Neural cell (in vitro differentiated cells): ENCODE data around the gene MYO5C. TPM values are rescaled to one million over a fixed set of nuclear protein-coding genes. Genes with fewer than 3 reads are reported as not detected.
A peak's percentile ranks its signal among the peaks of the same experiment; 100 is the strongest.

Source experiments
- H2AFZ ChIP-seq: fragments of 200-600, 300-800 bp; sonication (generic), shearing (Covaris generic); 2 replicates; pipeline ENCODE4 v1.6.0; 2014; ENCODE audit warnings: low read depth, mild to moderate bottlenecking, antibody characterized with exemption, low read length, moderate library complexity
- H3F3A ChIP-seq: fragments of 200-600 bp; shearing (Covaris generic); 2 replicates; pipeline ENCODE4 v1.6.1; 2016; ENCODE audit warnings: mild to moderate bottlenecking, moderate library complexity, mixed read lengths, antibody characterized with exemption, low read length; ENCODE audit not compliant: insufficient read depth, poor library complexity, severe bottlenecking
- H3K27ac ChIP-seq: fragments of 200-600, 300-800 bp; sonication (generic), shearing (Covaris generic); 2 replicates; pipeline ENCODE4 v1.5.1; 2014; ENCODE audit warnings: mild to moderate bottlenecking, low read length, moderate library complexity
- H3K27me3 ChIP-seq: fragments of 300-800, 200-600 bp; sonication (generic), shearing (Covaris generic); 2 replicates; pipeline ENCODE4 v1.6.0; 2014; ENCODE audit warnings: mild to moderate bottlenecking, low read depth, low read length, moderate library complexity; ENCODE audit not compliant: insufficient read depth
- H3K36me3 ChIP-seq: fragments of 300-800, 200-600 bp; sonication (generic), shearing (Covaris generic); 2 replicates; pipeline ENCODE4 v1.5.1; 2014; ENCODE audit warnings: mild to moderate bottlenecking, antibody characterized with exemption, low read length, moderate library complexity; ENCODE audit not compliant: insufficient read depth
- H3K4me2 ChIP-seq: fragments of 300-800, 200-600 bp; sonication (generic), shearing (Covaris generic); 2 replicates; pipeline ENCODE4 v1.6.0; 2014; ENCODE audit warnings: mild to moderate bottlenecking, low read length
- H3K4me3 ChIP-seq: fragments of 300-800, 200-600 bp; sonication (generic), shearing (Covaris generic); 2 replicates; pipeline ENCODE4 v1.5.1; 2014; ENCODE audit warnings: mild to moderate bottlenecking, low read length, moderate library complexity
- H3K79me2 ChIP-seq: fragments of 200-600 bp; shearing (Covaris generic); replicated peaks from 2 replicates; pipeline ENCODE4 v1.6.0; 2014; ENCODE audit warnings: mild to moderate bottlenecking, low read length, moderate library complexity; ENCODE audit not compliant: insufficient read depth
- H3K9ac ChIP-seq: fragments of 300-800, 200-600 bp; sonication (generic), shearing (Covaris generic); 2 replicates; pipeline ENCODE4 v1.6.1; 2016; ENCODE audit warnings: mild to moderate bottlenecking, low read length, mixed read lengths
- H3K9me2 ChIP-seq: fragments of 200-600 bp; shearing (Covaris generic); 2 replicates; pipeline ENCODE4 v1.6.1; 2016; ENCODE audit warnings: mild to moderate bottlenecking, low read length, mixed read lengths; ENCODE audit not compliant: insufficient read depth
- H3K9me3 ChIP-seq: fragments of 200-600, 300-800 bp; sonication (generic), shearing (Covaris generic); 2 replicates; pipeline ENCODE4 v1.6.1; 2016; ENCODE audit warnings: mild to moderate bottlenecking, mixed run types, low read length, moderate library complexity, mixed read lengths
- H4K20me1 ChIP-seq: fragments of 200-600 bp; shearing (Covaris generic); 2 replicates; pipeline ENCODE4 v1.6.1; 2016; ENCODE audit warnings: mild to moderate bottlenecking, mixed run types; ENCODE audit not compliant: insufficient read depth
- EP300 ChIP-seq: fragments of 450-650 bp; conservative IDR thresholded peaks from 2 replicates; pipeline ENCODE4 v1.6.1; 2014; ENCODE audit warnings: antibody characterized with exemption, mild to moderate bottlenecking, moderate library complexity; ENCODE audit not compliant: poor library complexity, severe bottlenecking
- EZH2 ChIP-seq: fragments of 200-600, 300-800 bp; shearing (Covaris generic), sonication (generic); IDR thresholded peaks from 2 replicates; pipeline ENCODE4 v1.6.1; 2014; ENCODE audit warnings: antibody characterized with exemption, low read length, borderline replicate concordance, mild to moderate bottlenecking; ENCODE audit not compliant: insufficient read depth, poor library complexity, severe bottlenecking
- MXI1 ChIP-seq: fragments of 450-650 bp; conservative IDR thresholded peaks from 2 replicates; pipeline ENCODE4 v1.6.1; 2014; ENCODE audit warnings: antibody characterized with exemption, mild to moderate bottlenecking; ENCODE audit not compliant: poor library complexity, severe bottlenecking
- POLR2AphosphoS5 ChIP-seq: IDR thresholded peaks from 2 replicates; pipeline ENCODE4 v1.6.1; 2012
- RAD21 ChIP-seq: fragments of 450-650 bp; conservative IDR thresholded peaks from 2 replicates; pipeline ENCODE4 v1.6.1; 2014; ENCODE audit warnings: antibody characterized with exemption, mild to moderate bottlenecking, moderate library complexity
- SMC3 ChIP-seq: fragments of 450-650 bp; conservative IDR thresholded peaks from 2 replicates; pipeline ENCODE4 v1.6.1; 2014; ENCODE audit warnings: antibody characterized with exemption, mild to moderate bottlenecking, moderate library complexity; ENCODE audit not compliant: poor library complexity
- TAF1 ChIP-seq: IDR thresholded peaks from 2 replicates; pipeline ENCODE4 v1.6.1; 2012; ENCODE audit warnings: low read depth
- polyA plus RNA-seq: library from polyadenylated mRNA; depleted of rRNA; stranded (reverse); fragments of >200 nt; gene quantifications from 2 replicates; pipeline ENCODE4 v1.2.3, GENCODE V29; 2014
- TF ChIP-seq, protein P1 (sequence below): IDR thresholded peaks from 2 replicates; pipeline ENCODE4 v1.6.1; 2012; ENCODE audit warnings: borderline replicate concordance
- TF ChIP-seq, protein P2 (sequence below): fragments of 450-650 bp; IDR thresholded peaks from 2 replicates; pipeline ENCODE4 v1.5.1; 2014; ENCODE audit warnings: antibody characterized with exemption, mild to moderate bottlenecking, moderate library complexity; ENCODE audit not compliant: poor library complexity, severe bottlenecking

Gene MYO5C
- polyA plus RNA-seq, 1 donor from 2014 or later: 0.77 TPM

GRCh38 chr15:52263563-52264282, 31.9 kb downstream of the MYO5C start:
- no peaks in the 10 kb centered on the region for H4K20me1 ChIP-seq
- TF ChIP-seq RAD21 (no peak), SMC3 (no peak), POLR2AphosphoS5 (no peak), MXI1 (no peak), EZH2 (no peak), TAF1 (no peak), EP300 (no peak)
- TF ChIP-seq, protein P1, sequence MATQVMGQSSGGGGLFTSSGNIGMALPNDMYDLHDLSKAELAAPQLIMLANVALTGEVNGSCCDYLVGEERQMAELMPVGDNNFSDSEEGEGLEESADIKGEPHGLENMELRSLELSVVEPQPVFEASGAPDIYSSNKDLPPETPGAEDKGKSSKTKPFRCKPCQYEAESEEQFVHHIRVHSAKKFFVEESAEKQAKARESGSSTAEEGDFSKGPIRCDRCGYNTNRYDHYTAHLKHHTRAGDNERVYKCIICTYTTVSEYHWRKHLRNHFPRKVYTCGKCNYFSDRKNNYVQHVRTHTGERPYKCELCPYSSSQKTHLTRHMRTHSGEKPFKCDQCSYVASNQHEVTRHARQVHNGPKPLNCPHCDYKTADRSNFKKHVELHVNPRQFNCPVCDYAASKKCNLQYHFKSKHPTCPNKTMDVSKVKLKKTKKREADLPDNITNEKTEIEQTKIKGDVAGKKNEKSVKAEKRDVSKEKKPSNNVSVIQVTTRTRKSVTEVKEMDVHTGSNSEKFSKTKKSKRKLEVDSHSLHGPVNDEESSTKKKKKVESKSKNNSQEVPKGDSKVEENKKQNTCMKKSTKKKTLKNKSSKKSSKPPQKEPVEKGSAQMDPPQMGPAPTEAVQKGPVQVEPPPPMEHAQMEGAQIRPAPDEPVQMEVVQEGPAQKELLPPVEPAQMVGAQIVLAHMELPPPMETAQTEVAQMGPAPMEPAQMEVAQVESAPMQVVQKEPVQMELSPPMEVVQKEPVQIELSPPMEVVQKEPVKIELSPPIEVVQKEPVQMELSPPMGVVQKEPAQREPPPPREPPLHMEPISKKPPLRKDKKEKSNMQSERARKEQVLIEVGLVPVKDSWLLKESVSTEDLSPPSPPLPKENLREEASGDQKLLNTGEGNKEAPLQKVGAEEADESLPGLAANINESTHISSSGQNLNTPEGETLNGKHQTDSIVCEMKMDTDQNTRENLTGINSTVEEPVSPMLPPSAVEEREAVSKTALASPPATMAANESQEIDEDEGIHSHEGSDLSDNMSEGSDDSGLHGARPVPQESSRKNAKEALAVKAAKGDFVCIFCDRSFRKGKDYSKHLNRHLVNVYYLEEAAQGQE: no peak
- TF ChIP-seq, protein P2, sequence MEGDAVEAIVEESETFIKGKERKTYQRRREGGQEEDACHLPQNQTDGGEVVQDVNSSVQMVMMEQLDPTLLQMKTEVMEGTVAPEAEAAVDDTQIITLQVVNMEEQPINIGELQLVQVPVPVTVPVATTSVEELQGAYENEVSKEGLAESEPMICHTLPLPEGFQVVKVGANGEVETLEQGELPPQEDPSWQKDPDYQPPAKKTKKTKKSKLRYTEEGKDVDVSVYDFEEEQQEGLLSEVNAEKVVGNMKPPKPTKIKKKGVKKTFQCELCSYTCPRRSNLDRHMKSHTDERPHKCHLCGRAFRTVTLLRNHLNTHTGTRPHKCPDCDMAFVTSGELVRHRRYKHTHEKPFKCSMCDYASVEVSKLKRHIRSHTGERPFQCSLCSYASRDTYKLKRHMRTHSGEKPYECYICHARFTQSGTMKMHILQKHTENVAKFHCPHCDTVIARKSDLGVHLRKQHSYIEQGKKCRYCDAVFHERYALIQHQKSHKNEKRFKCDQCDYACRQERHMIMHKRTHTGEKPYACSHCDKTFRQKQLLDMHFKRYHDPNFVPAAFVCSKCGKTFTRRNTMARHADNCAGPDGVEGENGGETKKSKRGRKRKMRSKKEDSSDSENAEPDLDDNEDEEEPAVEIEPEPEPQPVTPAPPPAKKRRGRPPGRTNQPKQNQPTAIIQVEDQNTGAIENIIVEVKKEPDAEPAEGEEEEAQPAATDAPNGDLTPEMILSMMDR: no peak
- no peak overlapping the region for H3K4me3 ChIP-seq
- no peak overlapping the region for H3K9ac ChIP-seq
- no peaks in the 10 kb centered on the region for H3K27me3 ChIP-seq
- H3K4me2 ChIP-seq: no peak overlapping the region
- H3K9me2 ChIP-seq: no peaks in the 10 kb centered on the region
- no peaks in the 10 kb centered on the region for H3K79me2 ChIP-seq
- peak overlapping the region; percentile 90 for H3K27ac ChIP-seq
- H3K9me3 ChIP-seq: no peaks in the 10 kb centered on the region
- no peak overlapping the region for H2AFZ ChIP-seq
- H3K36me3 ChIP-seq: no peaks in the 10 kb centered on the region
- no peaks in the 10 kb centered on the region for H3F3A ChIP-seq

- no peaks in the 10 kb centered on the region for H4K20me1 ChIP-seq
- no peaks in the 10 kb centered on the region for H3K36me3 ChIP-seq
- no peak overlapping the region for H2AFZ ChIP-seq
- H3K4me3 ChIP-seq: peak overlapping the region; percentile 23
- H3K27me3 ChIP-seq: no peaks in the 10 kb centered on the region
- H3K9me3 ChIP-seq: no peaks in the 10 kb centered on the region
- H3K4me2 ChIP-seq: no peak overlapping the region
- H3K79me2 ChIP-seq: no peaks in the 10 kb centered on the region
- H3K9ac ChIP-seq: peak overlapping the region; percentile 57
- H3F3A ChIP-seq: no peaks in the 10 kb centered on the region
- H3K9me2 ChIP-seq: no peaks in the 10 kb centered on the region
- no peak for TF ChIP-seq EZH2
- no peak for TF ChIP-seq TAF1
- TF ChIP-seq POLR2AphosphoS5: no peak
- no peak for TF ChIP-seq SMC3
- TF ChIP-seq, protein P1: no peak
- TF ChIP-seq EP300: no peak
- TF ChIP-seq, protein P2: no peak
- TF ChIP-seq RAD21: no peak
- no peak for TF ChIP-seq MXI1
- H3K27ac ChIP-seq: peak overlapping the region; percentile 90
Observed at GRCh38 chr15:52262364-52262763, 33.2 kb downstream of the MYO5C start.
